CD14-positive monocyte (primary cell): ENCODE results near the gene HTR2C. TPM values are rescaled to one million over a fixed set of nuclear protein-coding genes. Genes with fewer than 3 reads are reported as not detected.

ENCODE experiments used
- DNase-seq, 3 donors: peaks; one replicate each; pipeline ENCODE4 v3.0.0-alpha.2; 2011 to 2022
- H2AFZ ChIP-seq: 2 replicates; pipeline ENCODE4 v1.6.0; 2012; ENCODE audit warnings: mild to moderate bottlenecking, low read depth, low read length, inconsistent platforms; ENCODE audit not compliant: insufficient read depth, poor library complexity, severe bottlenecking
- H3K27ac ChIP-seq, 2 donors: 1 replicate in 1 of 2; 2 replicates in 1 of 2; pipeline ENCODE4 v1.5.1; 2012 to 2013; ENCODE audit warnings: low read length in 2 of 2, control low read depth in 1 of 2, inconsistent platforms in 1 of 2, low read depth in 1 of 2, mild to moderate bottlenecking in 1 of 2
- H3K27me3 ChIP-seq, 2 donors: one replicate each; pipeline versions ENCODE4 v1.6.0 to v1.6.1; 2011 to 2013; ENCODE audit warnings: low read length in 2 of 2; ENCODE audit not compliant: control insufficient read depth in 2 of 2, insufficient read depth in 2 of 2
- H3K36me3 ChIP-seq, 2 donors: replicated peaks in 1 of 2; 1 replicate in 1 of 2; 2 replicates in 1 of 2; pipeline versions ENCODE4 v1.5.1 to v1.6.1; 2012 to 2013; ENCODE audit warnings: low read length in 2 of 2, control low read depth in 1 of 2, inconsistent platforms in 1 of 2, mild to moderate bottlenecking in 1 of 2; ENCODE audit not compliant: insufficient read depth in 2 of 2, control insufficient read depth in 1 of 2
- H3K4me1 ChIP-seq, 2 donors: 1 replicate in 1 of 2; 2 replicates in 1 of 2; pipeline versions ENCODE4 v1.5.1 to v1.6.1; 2012 to 2013; ENCODE audit warnings: low read length in 2 of 2, control low read depth in 1 of 2, inconsistent platforms in 1 of 2, mild to moderate bottlenecking in 1 of 2, moderate library complexity in 1 of 2; ENCODE audit not compliant: insufficient read depth in 2 of 2, control insufficient read depth in 1 of 2
- H3K4me2 ChIP-seq: replicated peaks from 2 replicates; pipeline ENCODE3; 2012; ENCODE audit warnings: low read length, moderate library complexity, mild to moderate bottlenecking; ENCODE audit not compliant: poor library complexity, severe bottlenecking; ENCODE audit errors: extremely low read depth
- H3K4me3 ChIP-seq, 3 experiments: fragments of 200-600 bp in 1 of 3; sonication (generic) in 1 of 3; replicated peaks in 1 of 3; 1 replicate in 2 of 3; 2 replicates in 1 of 3; pipeline ENCODE4 v1.5.1; 2011 to 2013; ENCODE audit warnings: low read length in 3 of 3, mild to moderate bottlenecking in 3 of 3, control low read depth in 2 of 3, low read depth in 2 of 3, inconsistent platforms in 1 of 3, moderate library complexity in 1 of 3
- H3K79me2 ChIP-seq: 2 replicates; pipeline ENCODE4 v1.6.0; 2012; ENCODE audit warnings: mild to moderate bottlenecking, control low read depth, inconsistent platforms, low read length, moderate library complexity; ENCODE audit not compliant: insufficient read depth
- H3K9ac ChIP-seq: 2 replicates; pipeline ENCODE4 v1.6.0; 2017; ENCODE audit warnings: low read length, mild to moderate bottlenecking; ENCODE audit not compliant: insufficient read depth, poor library complexity, severe bottlenecking
- H3K9me3 ChIP-seq, 2 donors: replicated peaks in 1 of 2; 1 replicate in 1 of 2; 2 replicates in 1 of 2; pipeline versions ENCODE4 v1.5.1 to v1.6.1; 2012 to 2013; ENCODE audit warnings: low read length in 2 of 2, control low read depth in 1 of 2; ENCODE audit not compliant: control insufficient read depth in 1 of 2, insufficient read depth in 1 of 2
- H4K20me1 ChIP-seq: 2 replicates; pipeline ENCODE4 v1.6.0; 2012; ENCODE audit warnings: mild to moderate bottlenecking, low read length, control low read depth, moderate library complexity; ENCODE audit not compliant: insufficient read depth
- H3K27ac Mint-ChIP-seq, 7 donors: one replicate each; pipeline ENCODE4 v1.8.0; 2020; ENCODE audit warnings: mild to moderate bottlenecking in 7 of 7, mixed read lengths in 7 of 7, moderate library complexity in 6 of 7, inconsistent platforms in 2 of 7
- H3K27me3 Mint-ChIP-seq, 3 donors: one replicate each; pipeline ENCODE4 v1.8.0; 2021 to 2022; ENCODE audit warnings: low read depth in 3 of 3, mild to moderate bottlenecking in 3 of 3, mixed read lengths in 3 of 3, moderate library complexity in 3 of 3, inconsistent platforms in 1 of 3
- H3K36me3 Mint-ChIP-seq, 2 donors: one replicate each; pipeline ENCODE4 v1.8.0; 2020; ENCODE audit warnings: mixed read lengths in 2 of 2, inconsistent platforms in 1 of 2, mild to moderate bottlenecking in 1 of 2
- H3K4me1 Mint-ChIP-seq: one replicate; pipeline ENCODE4 v1.8.0; 2020; ENCODE audit warnings: mild to moderate bottlenecking, mixed read lengths
- H3K4me3 Mint-ChIP-seq, 2 donors: one replicate each; pipeline ENCODE4 v1.8.0; 2020; ENCODE audit warnings: mild to moderate bottlenecking in 2 of 2, mixed read lengths in 2 of 2, moderate library complexity in 1 of 2
- H3K9me3 Mint-ChIP-seq, 7 donors: one replicate each; pipeline ENCODE4 v1.8.0; 2020 to 2022; ENCODE audit warnings: mixed read lengths in 7 of 7, mild to moderate bottlenecking in 6 of 7, moderate library complexity in 6 of 7, inconsistent platforms in 2 of 7
- CTCF ChIP-seq: fragments of 200-600 bp; IDR thresholded peaks from one replicate; pipeline ENCODE4 v1.8.0; 2022; ENCODE audit warnings: antibody characterized with exemption, mild to moderate bottlenecking
- WGBS: methylation state at CpG from one replicate; pipeline ENCODE4 v1.1.5; 2013; ENCODE audit warnings: missing lambda C conversion rate; ENCODE audit not compliant: insufficient coverage; 5-methylcytosine and 5-hydroxymethylcytosine counted together
- intact Hi-C, 2 donors: fragments of 100-400 bp; cut with micrococcal nuclease; formaldehyde crosslinking; loops; one replicate each; pipeline versions ENCODE4 v1.15.0 to v1.15.1; 2023
- polyA plus RNA-seq, 3 donors: library from polyadenylated mRNA; depleted of rRNA in 1 of 3; unstranded in 2 of 3; stranded (reverse) in 1 of 3; fragments of 300-500 nt in 2 of 3; fragments of >200 nt in 1 of 3; fragmentation: Illumina TruSeq in 2 of 3; gene quantifications; 1 replicate in 2 of 3; 2 replicates in 1 of 3; pipeline ENCODE4 v1.2.3, GENCODE V29; 2012 to 2021

Gene HTR2C
- polyA plus RNA-seq, 3 donors, result 0.04 TPM; not detected in 2

GRCh38 chrX:114798907-114799306, 215.0 kb downstream of the HTR2C start:
- Histone ChIP-seq H2AFZ (no peak overlapping the region), H3K4me3 (no peak overlapping the region), H3K27me3 (no peaks in the 10 kb centered on the region), H4K20me1 (no peaks in the 10 kb centered on the region), H3K4me2 (no peak overlapping the region), H3K9ac (no peak overlapping the region), H3K27ac (no peak overlapping the region), H3K79me2 (no peaks in the 10 kb centered on the region), H3K4me1 (no peaks in the 10 kb centered on the region), H3K36me3 (no peaks in the 10 kb centered on the region), H3K9me3 (no peaks in the 10 kb centered on the region)
- DNase-seq, result no peak
- H3K4me1 Mint-ChIP-seq, result no peaks in the 10 kb centered on the region
- intact Hi-C loops, result no loop called here
- peaks cover 0 to 2% (median 0%) of the 10 kb centered on the region in 7 donors for H3K9me3 Mint-ChIP-seq
- H3K27me3 Mint-ChIP-seq, result no peaks in the 10 kb centered on the region
- TF ChIP-seq CTCF, result no peak
- no CpG with 5 or more reads among the region's 2 CpGs for WGBS
- no peak overlapping the region for H3K4me3 Mint-ChIP-seq
- no peaks in the 10 kb centered on the region for H3K36me3 Mint-ChIP-seq
- no peak overlapping the region for H3K27ac Mint-ChIP-seq

- no CpG with 5 or more reads among the region's 4 CpGs for WGBS
- intact Hi-C loops, result no loop called here
- no peaks in the 10 kb centered on the region for H3K36me3 ChIP-seq
- TF ChIP-seq CTCF, result no peak
- H3K36me3 Mint-ChIP-seq, result no peaks in the 10 kb centered on the region
- H3K4me1 ChIP-seq, result no peaks in the 10 kb centered on the region
- H3K9me3 Mint-ChIP-seq, result no peaks in the 10 kb centered on the region
- no peak overlapping the region for H2AFZ ChIP-seq
- no peak overlapping the region for H3K27ac ChIP-seq
- no peak overlapping the region for H3K4me2 ChIP-seq
- H3K9me3 ChIP-seq, result no peaks in the 10 kb centered on the region
- no peaks in the 10 kb centered on the region for H3K27me3 ChIP-seq
- H3K4me3 Mint-ChIP-seq, result no peak overlapping the region
- no peaks in the 10 kb centered on the region for H3K27me3 Mint-ChIP-seq
- H3K4me3 ChIP-seq, result no peak overlapping the region
- H3K79me2 ChIP-seq, result no peaks in the 10 kb centered on the region
- H3K4me1 Mint-ChIP-seq, result no peaks in the 10 kb centered on the region
- no peak overlapping the region for H3K9ac ChIP-seq
- no peaks in the 10 kb centered on the region for H4K20me1 ChIP-seq
- no peak for DNase-seq
- no peak overlapping the region for H3K27ac Mint-ChIP-seq
These were observed 216.8 kb downstream of the HTR2C start for GRCh38 chrX:114800719-114801118.
